GM18517 (cell line): ENCODE data around the gene AGFG2.
"Not testable (repeated sequence)": the region's sequence is repeated elsewhere in the genome, so short reads cannot be mapped to it uniquely, and the experiment has no call there.

Experiments
- ATAC-seq: cut with Tn5 transposase; IDR thresholded peaks from one replicate; pipeline ENCODE4 v1.9.1; 2021; ENCODE audit warnings: mild to moderate bottlenecking, moderate library complexity; ENCODE audit not compliant: unreplicated experiment

The AGFG2 gene

GRCh38 chr7:100548446-100548845, 9.4 kb downstream of the AGFG2 start:
- not testable (repeated sequence) for ATAC-seq

GRCh38 chr7:100552532-100552931, 13.5 kb downstream of the AGFG2 start:
- ATAC-seq = no peak

DNA sequence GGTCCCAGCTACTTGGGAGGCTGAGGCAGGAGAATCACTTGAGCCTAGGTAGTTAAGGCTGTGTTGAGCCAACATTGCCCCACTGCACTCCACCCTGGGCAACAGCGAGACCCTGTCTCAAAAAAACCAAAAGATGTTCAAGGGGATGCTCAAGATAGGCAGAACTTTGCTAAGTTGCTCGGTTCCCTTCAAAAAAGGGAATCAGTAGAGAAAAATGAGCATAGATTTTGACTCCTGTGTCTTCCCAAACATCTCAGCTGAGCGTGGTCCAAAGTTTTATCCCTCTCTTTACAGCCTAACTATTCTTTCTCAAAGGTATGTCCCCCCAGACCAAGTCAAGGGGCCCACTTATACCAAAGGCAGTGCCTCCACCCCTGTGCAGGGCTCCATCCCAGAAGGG, 14.0 kb downstream of the AGFG2 start:
- ATAC-seq = no peak

DNA sequence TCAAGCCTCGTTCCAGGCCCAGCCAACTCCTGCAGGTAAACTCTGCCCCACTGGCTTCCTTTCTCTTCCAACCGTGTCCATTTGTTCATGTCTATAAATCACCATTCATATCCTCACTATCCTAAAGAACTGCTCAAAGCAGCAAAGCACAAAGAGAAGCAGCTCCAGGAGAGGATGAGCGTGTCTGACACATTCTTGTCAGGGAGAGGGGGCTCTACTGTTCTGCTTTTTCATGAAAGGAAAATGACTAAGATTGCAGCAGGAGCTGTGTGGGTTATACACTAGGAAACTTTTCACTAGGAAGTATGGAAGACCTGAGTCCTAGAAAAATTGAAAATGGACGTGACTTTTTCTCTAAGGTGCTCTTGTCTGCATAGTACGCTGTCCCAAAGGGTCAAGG, 16.7 kb downstream of the AGFG2 start:
- ATAC-seq = no peak

- no peak for ATAC-seq
These were observed 17.5 kb downstream of the AGFG2 start for GRCh38 chr7:100556541-100556940.

DNA sequence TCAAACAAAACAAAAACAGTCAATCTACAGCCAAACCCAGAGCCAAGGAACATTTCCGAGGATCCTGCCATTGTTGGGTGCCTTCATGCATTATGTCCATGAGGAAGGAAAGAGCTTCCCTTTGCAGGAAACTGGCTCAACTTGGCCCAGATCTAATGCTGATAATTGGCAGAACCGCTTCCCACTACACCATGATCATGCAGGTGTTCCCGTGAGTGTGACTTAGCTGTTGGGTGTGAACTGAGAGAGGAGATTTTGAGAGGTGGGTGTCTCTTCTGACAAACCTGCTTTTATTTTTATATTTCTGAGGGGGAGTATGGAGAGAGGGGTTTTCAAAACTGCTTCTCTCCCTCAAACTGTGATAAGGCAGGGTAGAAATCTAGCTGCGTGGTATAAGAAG, 20.1 kb downstream of the AGFG2 start:
- no peak for ATAC-seq

DNA sequence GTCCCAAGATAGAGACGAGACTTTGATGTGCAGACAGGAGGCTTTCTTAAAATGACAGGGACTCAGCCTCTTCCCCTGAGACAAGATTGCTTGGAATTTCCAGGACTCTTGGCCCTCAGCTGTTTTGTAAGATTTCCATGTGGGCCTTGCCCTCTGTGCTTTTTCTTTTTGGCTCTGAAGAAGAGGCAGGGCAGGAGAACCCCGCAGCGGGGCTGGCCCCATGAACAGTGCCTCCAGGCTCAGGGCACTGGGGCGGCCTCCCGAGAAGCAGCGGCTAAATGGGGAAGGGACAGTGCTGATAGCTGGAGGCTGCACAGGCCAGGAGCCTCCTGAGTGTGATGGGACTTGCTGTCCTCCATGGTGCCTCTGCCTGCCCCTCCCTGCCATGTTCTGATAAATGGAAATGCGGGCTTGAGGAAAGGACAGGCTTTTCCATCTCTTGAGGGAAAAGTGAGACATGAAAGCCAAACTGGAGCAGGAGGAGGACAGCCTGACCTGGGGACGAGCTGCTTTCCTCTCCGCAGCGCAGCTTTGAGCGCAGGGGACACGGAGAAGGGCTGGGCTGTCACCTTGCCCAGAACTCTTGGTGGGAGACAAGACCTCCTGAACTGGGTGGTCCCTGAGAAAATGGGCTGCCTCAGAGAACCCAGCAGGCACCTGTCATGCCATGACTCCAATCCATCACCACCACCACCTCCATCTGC, 22.6 kb downstream of the AGFG2 start:
- no peak for ATAC-seq

DNA sequence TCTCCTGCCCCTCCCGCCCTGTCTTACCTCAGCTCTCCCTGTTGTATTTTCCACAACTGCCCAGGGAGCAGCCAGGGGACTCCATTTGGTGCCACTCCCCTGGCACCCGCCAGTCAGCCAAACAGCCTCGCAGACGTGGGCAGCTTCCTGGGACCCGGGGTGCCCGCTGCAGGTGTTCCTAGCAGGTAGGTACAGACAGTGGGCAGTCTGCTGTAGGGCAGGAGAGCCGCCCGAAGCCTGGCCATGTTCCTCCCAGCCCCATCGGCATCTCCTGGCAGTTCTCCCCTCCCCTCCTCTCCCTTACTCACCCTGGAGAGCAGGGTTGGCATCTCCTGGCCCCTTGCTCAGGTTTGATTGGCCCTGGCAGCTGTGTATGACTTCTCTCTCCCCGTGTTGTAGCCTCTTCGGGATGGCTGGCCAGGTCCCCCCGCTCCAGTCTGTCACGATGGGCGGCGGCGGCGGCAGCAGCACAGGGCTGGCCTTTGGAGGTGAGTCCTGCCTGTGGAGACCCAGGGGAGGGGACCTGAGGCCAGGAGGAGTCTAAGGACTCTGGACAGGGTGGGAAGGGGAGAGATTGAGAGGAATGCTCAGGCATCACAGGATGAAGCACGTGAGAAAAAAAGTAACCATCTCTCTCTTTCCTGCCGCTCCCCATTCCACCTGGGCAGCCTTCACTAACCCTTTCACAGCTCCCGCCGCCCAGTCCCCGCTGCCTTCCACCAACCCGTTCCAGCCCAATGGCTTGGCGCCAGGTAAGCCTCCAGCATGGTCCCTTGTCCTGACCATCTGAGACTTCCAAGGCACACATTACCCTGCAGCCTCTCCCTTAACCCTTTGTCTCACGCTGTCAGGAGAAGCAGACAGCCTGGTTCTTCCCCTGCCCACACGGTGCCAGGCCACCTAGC, 23.4 kb downstream of the AGFG2 start:
- ATAC-seq = no peak

GRCh38 chr7:100563100-100563564, 24.1 kb downstream of the AGFG2 start:
- no peak for ATAC-seq

GRCh38 chr7:100563809-100564400, 24.9 kb downstream of the AGFG2 start:
- no peak for ATAC-seq

DNA sequence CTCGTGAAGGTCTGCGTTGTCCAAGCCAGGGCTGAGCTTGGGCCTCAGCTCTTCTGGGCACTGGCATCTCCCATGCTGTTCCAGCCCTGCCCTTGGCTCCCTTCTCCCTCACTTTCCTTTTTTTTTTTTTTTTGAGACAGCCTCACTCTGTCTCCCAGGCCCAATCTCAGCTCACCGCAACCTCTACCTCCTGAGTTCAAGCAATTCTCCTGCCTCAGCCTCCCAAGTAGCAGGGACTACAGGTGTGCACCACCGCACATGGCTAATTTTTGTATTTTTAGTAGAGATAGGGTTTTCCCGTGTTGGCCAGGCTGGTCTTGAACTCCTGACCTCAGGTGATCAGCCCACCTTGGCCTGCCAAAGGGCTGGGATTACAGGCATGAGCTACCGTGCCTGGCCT, 25.4 kb downstream of the AGFG2 start:
- not testable (repeated sequence) for ATAC-seq

DNA sequence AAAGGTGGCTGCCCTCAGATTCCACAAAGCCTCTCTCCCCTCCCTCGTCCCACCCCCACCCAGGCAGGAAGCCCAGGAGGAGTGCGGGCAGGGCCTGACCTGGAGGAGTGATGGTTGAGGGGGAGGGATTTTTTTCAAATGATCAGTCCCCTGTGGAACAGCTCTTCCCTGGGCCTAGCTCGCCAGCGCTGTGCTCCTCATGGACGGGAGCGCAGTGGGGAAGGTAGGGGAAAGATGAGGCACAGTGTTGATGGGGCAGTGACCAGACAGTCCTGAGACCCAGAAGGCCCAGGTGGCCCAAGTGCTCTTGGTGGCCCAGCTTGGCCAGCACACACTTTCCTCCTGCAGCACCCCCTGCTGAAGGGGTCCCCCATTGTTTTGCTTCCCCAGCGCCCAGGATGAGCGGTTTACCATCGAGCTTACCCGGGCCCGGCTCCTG, 26.1 kb downstream of the AGFG2 start:
- ATAC-seq = no peak

- ATAC-seq = no peak
These were observed 27.1 kb downstream of the AGFG2 start for GRCh38 chr7:100566018-100566531.

DNA sequence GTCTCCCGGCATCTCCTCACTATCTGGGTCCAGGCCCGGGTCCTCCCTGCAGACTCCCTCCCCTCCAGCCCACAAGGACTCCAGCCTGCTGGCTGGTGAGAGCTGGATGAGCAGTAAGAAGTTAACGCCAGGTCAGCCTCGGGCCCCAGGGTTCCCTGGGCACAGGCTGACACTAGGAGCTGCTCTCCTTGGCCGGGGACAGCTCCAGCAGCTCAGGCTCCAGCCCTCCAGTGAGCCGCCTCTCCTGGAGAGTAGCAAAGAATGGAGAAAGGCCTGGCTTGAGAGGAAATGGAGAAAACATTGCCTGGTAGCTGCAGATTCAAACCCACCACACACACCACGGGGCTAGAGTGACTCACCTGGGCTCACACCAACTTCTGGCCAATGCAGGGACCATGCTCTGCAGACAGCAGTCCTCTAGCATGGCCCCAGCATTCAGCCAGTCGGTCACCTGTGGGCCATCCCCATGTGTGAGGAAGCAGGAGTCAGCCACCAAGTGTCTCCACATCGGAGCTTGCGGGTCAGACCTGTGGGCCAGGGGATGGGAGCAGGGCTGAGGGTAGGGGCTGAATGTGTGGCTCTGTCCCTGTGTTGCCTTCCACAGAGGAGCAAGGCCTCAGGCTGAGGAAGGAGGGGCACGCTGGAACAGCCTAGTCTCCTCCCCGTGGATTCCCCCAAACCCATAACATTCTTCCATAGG, 28.2 kb downstream of the AGFG2 start:
- ATAC-seq = no peak

DNA sequence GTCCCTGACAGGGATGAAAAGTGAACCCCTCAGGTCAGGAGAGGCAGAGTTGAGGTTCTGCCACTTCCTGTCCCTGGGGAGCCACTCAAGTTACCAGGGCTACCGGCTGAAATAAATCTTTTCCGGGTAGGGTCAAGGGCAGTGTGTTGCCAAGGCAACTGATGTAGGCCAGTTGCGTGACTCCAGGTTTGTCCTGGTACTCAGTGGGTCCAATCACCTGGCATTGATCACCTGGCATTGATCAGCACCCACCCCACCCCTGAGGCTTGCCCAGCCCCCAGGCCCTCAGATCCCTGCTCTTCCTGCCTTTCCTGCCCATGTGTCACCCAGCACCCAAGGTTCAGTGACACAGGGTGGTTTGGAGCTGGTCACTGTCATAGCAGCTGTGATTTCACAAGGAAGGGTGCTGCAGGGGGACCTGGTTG, 28.8 kb downstream of the AGFG2 start:
- no peak for ATAC-seq

GRCh38 chr7:100568176-100568895, 29.3 kb downstream of the AGFG2 start:
- ATAC-seq = no peak

- ATAC-seq = no peak
These were observed 30.2 kb downstream of the AGFG2 start for GRCh38 chr7:100568896-100569844.

DNA sequence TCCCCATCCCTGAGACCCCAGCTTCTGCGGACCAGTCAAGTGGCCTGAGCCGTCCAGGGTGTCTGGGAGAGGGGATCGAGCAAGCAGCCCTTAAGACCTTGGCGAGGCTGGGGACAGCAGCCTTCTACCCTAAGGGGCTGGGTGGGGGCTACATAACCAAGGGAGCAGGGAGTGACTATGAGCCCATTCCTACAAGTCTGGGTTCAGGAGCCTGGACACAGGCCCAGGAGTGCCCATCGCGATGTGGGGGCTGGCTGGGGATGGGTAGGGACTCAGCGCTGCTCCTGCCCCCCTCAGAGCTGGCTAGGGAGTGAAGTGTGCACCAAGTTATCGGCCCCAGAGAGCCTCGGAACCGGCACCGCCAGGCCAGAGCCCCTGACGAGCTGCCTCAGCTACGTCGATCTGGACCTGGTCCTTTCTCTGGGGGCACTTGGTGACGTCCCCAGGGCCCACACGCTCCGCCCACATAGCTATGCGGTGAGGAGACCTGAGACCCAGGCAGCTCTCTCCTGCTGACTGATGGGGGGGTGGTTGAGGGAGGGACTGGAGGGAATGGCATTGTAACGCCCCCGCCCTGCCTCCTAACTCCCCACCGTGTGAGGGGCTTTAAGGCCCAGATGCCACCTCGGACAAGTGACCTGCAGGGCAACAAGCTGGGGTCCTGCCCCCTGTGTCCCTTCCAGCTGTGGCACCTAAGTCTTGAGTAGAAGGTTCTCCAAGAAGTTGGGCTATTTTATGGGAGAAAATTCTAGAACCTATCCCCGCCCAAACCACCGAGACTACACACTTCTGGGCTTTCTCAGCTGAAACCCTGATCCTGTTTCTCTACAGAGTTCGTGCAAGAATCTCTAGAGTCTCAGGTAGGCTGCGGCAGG, 32.2 kb downstream of the AGFG2 start:
- no peak for ATAC-seq
